ENCODE results near the gene CCDC59.
"Not testable (repeated sequence)": the region's sequence is repeated elsewhere in the genome, so short reads cannot be mapped to it uniquely, and the experiment has no call there.

CCDC59 gene

GRCh38 chr12:82358200-82359114 lies at the start of gene CCDC59, which contains the start of gene METTL25:
Gene CCDC59, minus strand, starts transcription at chr12:82358387. Its CDS starts 11 bp downstream, at chr12:82358376.
Gene METTL25, plus strand, starts transcription at chr12:82358529. Its CDS starts 37 bp downstream, at chr12:82358566.
- peak within 1 kb of the TSS; percentile 99 for H3K4me3 ChIP-seq (ENCODE audit: low read depth, low read length)

- H3K4me3 ChIP-seq (ENCODE audit: low read depth, low read length), result no peak overlapping the region
Observed at GRCh38 chr12:82407481-82407880, 49.3 kb upstream of the CCDC59 start.

- H3K4me3 ChIP-seq (ENCODE audit: low read depth, low read length), result no peak overlapping the region
Observed at GRCh38 chr12:82406651-82407050, 48.5 kb upstream of the CCDC59 start.

GRCh38 chr12:82400819-82401218 lies 42.6 kb upstream of the CCDC59 start:
- no peak overlapping the region for H3K4me3 ChIP-seq (ENCODE audit: low read depth, low read length)

- no peak overlapping the region for H3K4me3 ChIP-seq (ENCODE audit: low read depth, low read length)
Observed at GRCh38 chr12:82398879-82399278, 40.7 kb upstream of the CCDC59 start.

GRCh38 chr12:82383930-82384552 lies 25.9 kb upstream of the CCDC59 start:
- no peak overlapping the region for H3K4me3 ChIP-seq (ENCODE audit: low read depth, low read length)

- no peak overlapping the region for H3K4me3 ChIP-seq (ENCODE audit: low read depth, low read length)
Observed at GRCh38 chr12:82378997-82379396, 20.8 kb upstream of the CCDC59 start.

- no peak overlapping the region for H3K4me3 ChIP-seq (ENCODE audit: low read depth, low read length)
Observed at GRCh38 chr12:82375201-82375600, 17.0 kb upstream of the CCDC59 start.

- no peak overlapping the region for H3K4me3 ChIP-seq (ENCODE audit: low read depth, low read length)
Observed at GRCh38 chr12:82366197-82366596, 8.0 kb upstream of the CCDC59 start.

- H3K4me3 ChIP-seq (ENCODE audit: low read depth, low read length), result no peak overlapping the region
Observed at GRCh38 chr12:82363990-82364389, 5.8 kb upstream of the CCDC59 start.

GRCh38 chr12:82361461-82361915 lies 3.3 kb upstream of the CCDC59 start:
- H3K4me3 ChIP-seq (ENCODE audit: low read depth, low read length), result no peak overlapping the region

- not testable (repeated sequence) for H3K4me3 ChIP-seq (ENCODE audit: low read depth, low read length)
Observed at GRCh38 chr12:82360834-82361233, 2.6 kb upstream of the CCDC59 start.

GRCh38 chr12:82359115-82359478 lies 910 bp upstream of the CCDC59 start:
- H3K4me3 ChIP-seq (ENCODE audit: low read depth, low read length), result peak overlapping the region; percentile 42

GRCh38 chr12:82357845-82358199 lies 365 bp downstream of the CCDC59 start:
- H3K4me3 ChIP-seq (ENCODE audit: low read depth, low read length), result peak overlapping the region; percentile 99

GRCh38 chr12:82357340-82357739 lies 847 bp downstream of the CCDC59 start:
- H3K4me3 ChIP-seq (ENCODE audit: low read depth, low read length), result peak overlapping the region; percentile 99

GRCh38 chr12:82351390-82351789 lies 6.8 kb downstream of the CCDC59 start:
- no peak overlapping the region for H3K4me3 ChIP-seq (ENCODE audit: low read depth, low read length)

- H3K4me3 ChIP-seq (ENCODE audit: low read depth, low read length), result no peak overlapping the region
Observed at GRCh38 chr12:82350161-82350560, 8.0 kb downstream of the CCDC59 start.

- no peak overlapping the region for H3K4me3 ChIP-seq (ENCODE audit: low read depth, low read length)
Observed at GRCh38 chr12:82329508-82329907, 28.7 kb downstream of the CCDC59 start.

- no peak overlapping the region for H3K4me3 ChIP-seq (ENCODE audit: low read depth, low read length)
Observed at GRCh38 chr12:82327861-82328260, 30.3 kb downstream of the CCDC59 start.

GRCh38 chr12:82326905-82327503 lies 31.2 kb downstream of the CCDC59 start:
- H3K4me3 ChIP-seq (ENCODE audit: low read depth, low read length), result no peak overlapping the region

- no peak overlapping the region for H3K4me3 ChIP-seq (ENCODE audit: low read depth, low read length)
Observed at GRCh38 chr12:82325540-82326336, 32.4 kb downstream of the CCDC59 start.
